C1 segment of cervical spinal cord (tissue), 14 donors: ENCODE measurements around the gene CST7.
A peak's percentile ranks its signal among the peaks of the same experiment; 100 is the strongest.

Experiments used
- DNase-seq, 14 donors: peaks; one replicate each; lab custom pipeline; 2025; lab: John Stamatoyannopoulos, UW

Gene CST7

DNA sequence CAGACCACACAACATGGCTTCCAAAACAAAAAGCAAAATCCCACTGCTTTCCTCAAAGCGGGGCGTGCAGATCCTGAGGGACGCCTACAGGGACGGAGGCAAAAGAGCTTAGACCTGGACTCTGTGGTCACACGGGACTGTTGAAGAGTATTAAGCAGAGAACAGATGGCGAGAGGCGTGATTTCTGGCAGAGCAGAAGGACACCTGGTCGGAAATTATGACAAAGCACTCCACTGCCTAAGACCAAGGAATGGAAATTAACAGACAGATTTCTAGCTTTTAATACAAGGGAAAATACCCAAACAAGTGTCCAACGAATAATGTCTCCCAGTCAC, 15.4 kb downstream of the CST7 start:
- peak in 2 of 14 donors; percentile 28 to 95 for DNase-seq

DNA sequence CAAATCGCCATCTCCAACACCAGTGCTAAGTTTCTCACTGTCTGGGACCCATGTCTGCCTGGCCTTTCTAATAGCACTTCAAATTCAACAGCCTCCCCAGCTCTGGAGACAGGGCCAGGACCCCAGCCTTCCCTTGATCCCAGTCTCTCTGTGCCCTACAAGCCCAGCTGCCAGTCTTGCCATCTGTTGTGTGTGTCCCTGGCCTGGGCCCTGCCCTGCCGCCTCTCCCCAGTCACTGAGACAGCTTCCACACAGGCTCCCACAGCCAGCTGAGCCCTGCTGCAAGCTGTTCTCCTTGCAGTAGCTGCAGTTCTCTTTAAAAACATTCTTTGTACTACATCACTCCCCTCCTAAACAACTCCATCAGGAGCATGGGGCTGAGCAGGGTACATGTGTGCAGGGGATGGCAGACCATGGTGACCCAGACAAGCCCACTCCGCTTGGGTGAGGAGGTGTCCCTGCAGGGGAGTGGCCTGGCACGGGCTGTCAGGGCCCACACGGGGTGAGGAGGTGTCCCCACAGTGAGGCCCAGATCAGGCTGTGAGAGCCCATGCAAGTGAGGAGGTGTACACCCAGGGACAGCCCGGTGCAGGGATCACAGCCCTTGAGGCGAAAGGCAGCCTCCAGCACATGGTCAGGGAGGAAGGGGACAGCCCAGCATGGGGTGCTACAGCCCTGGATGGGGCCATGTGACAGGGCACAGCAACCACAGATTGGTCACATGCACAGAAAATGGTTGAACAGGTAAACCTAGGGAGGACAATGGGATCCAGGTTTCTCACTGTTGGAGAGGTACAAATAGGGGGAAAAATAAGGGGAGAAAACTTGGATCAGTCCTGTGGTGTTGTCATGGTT, 16.2 kb downstream of the CST7 start:
- peak in 1 of 14 donors; percentile 76 for DNase-seq

DNA sequence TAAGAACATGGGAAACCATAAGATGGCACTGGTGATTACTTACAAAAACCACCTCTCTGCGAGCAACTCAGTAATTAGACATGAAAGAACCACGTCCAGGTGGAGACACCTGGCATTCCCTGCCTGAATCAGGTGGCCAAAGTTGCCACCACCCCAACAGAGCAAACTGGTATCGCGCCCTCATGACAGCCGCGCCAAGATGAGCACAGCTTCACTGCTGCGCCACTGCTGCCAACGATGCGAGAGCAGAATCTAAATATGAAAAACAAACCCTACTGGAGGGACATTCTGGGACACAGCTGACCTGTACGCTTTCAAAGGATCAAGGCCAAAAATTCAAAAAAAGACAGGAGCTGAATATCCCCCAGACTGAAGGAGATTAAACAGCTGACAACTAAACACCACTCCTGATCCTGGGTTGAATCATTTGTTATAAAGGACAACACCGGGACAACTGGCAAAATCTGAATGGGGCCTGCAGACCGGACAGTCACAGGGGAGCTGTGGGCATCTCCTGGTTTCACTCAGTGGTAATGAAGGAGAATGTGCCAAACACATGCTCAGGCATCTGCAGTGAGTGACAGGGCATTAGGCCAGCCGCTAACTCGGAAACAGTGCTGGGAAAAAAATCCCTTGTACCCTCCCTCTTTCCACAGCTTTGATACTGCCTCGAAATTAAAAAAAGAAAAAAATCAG, 17.4 kb downstream of the CST7 start:
- peak in 1 of 14 donors; percentile 43 for DNase-seq

DNA sequence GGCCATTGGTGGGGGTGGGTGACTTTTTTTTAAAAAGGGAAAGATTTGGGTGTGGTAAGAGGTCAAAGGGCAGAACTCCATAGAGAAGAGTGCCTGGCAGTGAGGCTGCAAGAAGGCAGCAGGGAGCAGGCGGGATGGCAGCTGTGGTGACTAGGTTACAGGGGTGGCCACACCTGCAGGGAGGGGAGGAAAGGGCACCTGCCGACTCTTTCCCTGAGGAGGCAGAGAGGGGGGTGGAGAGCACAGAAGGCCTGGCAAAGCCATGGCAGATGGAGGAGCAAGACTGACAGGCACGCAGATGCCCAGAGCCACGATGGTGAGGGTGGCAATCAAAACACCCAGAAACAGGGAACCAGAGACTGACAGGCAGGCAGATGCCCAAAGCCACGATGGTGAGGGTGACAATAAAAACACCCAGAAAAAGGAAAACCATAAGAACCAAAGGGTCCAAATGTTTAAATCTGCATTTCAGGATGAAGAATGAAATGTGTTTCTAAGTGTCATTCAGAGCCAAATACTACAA, 19.3 kb downstream of the CST7 start:
- DNase-seq: peak in 1 of 14 donors; percentile 27

DNA sequence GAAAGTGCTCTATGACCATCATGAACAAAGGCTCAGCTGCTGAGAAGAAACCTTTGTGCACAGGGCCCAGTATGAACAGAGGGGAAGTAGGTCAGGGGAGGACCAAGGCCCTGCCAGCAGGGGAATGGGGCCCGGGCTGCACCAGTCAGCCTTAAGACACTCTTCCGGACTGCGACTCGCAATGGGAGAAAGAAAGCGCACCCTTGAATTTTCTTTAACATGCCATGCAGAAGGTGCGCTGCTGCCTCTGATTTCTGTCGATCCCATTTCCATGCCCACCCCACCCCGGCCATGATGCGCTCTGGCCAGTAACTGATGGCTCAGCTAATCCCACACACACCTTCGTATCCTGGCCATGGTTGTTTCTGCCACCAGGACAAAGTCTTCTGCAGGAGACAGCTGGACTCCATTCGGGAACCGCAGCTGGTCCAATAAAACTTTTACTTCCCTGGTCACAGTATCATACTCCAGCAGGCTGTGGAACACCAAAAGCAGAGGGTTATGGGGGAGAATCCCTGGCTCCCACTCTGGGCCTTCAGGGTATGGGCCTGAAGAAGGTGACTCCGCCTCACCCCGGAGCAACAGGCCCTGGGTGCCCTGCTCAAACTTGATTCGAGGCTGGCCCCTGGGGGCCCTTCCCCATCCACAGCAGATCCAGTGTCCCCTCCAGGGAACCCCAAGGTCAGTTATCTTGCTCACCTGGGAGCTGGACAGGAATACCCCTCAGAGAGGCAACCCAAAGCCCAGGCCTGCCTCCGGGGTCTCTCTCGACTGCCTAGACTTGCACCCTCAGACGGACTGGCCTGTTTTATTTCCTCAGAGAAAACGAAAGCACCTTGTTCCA, 20.3 kb downstream of the CST7 start:
- no peak for DNase-seq

DNA sequence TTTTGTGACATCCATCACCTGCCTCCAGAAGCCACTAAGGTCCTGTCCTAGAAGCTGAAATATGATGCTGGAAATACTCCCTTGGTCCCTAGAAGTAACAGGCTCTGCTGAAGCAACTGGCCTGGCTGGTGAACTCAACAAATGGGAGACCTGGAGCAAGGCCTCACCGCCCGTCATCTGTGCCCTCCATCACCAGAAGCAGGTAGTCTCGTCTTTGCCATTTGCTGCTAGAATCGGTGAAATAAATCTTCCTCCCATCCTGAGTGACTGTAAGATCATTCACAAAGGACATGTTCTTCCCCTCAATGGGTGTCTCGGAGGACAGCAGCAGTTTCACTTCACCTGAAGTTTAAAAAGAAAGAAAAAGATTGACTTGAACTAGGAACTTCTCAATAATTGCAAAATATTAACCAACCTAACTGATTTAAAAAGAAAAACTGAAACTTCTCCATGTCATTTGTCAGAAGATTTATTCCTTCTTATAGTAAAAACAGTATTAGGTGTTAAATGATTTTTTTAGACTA, 21.0 kb downstream of the CST7 start:
- DNase-seq: no peak

DNA sequence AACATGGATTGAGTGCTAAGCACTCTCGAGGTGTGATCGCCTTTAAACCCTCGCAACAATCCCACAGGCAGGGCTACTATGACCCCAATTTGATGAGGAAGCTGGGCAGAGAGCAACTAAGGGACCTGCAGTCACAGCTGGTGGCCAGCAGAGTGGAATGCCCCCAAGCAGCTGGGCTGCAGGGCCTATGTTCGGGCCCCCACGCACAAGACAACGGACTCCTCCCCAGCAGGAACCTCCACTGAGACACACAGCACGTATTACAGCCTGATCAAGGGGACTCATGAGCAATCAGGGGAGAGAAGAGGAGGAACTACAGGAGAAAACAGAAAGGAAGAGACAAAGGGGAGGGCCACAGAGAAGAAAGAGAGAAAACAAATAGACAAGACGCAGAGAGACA, 21.7 kb downstream of the CST7 start:
- DNase-seq: no peak

DNA sequence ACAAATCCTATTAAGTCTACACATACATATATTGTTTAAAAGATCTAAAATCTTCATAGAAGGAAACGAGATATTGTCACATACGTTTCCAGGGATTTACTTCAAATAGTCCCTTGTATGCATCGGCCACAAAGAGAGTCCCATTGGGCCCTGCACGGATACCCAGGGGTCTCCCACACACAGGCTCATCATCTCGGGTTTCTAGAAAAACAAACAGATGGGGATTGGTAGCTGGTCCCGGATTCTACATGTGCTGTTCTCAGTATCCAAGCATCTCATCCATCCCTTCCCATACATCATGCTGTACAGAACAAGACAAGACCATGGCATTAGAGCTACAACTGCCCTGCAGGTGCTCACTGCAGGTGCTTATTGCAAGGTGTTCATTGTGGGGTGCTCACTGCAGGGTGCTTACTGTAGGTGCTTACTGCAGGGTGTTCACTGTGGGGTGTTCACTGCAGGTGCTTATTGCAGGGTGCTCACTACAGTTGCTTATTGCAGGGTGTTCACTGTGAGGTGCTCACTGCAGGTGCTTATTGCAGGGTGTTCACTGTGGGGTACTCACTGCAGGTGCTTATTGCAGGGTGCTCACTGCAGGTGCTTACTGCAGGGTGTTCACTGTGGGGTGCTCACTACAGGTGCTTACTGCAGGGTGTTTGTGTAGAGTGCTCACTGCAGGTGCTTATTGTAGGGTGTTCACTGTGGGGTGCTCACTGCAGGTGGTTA, 22.5 kb downstream of the CST7 start:
- no peak for DNase-seq

DNA sequence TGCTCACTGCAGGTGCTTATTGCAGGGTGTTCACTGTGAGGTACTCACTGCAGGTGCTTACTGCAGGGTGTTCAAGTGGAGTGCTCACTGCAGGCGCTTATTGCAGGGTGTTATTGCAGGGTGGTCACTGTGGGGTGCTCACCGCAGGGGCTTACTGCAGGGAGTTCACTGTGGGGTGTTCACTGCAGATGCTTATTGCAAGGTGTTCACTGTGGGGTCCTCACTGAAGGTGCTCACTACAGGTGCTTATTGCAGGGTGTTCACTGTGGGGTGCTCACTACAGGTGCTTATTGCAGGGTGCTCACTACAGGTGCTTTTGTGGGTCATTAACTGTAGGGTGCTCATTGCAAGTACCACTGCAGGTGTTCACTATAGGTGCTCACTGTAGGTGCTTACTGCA, 23.3 kb downstream of the CST7 start:
- DNase-seq: no peak

DNA sequence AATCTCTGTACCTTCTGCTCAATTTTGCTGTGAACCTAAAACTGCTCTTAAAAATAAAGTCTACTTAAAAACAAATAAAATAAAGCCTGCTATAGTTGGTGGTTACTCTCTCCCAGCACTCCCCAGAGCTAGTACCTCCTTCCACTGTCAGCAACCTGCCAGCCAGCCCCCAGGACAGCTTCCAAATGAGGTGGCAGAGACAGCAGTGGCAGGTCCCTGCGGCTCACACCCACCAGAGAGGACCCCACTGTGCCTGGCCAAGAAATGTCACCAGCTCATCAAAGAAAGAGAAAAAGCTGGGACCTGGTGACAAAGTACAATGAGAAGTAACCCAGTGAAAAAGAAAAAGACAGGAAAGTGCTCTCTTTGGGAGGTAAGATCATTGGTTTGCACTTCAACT, 28.3 kb downstream of the CST7 start:
- DNase-seq: no peak

DNA sequence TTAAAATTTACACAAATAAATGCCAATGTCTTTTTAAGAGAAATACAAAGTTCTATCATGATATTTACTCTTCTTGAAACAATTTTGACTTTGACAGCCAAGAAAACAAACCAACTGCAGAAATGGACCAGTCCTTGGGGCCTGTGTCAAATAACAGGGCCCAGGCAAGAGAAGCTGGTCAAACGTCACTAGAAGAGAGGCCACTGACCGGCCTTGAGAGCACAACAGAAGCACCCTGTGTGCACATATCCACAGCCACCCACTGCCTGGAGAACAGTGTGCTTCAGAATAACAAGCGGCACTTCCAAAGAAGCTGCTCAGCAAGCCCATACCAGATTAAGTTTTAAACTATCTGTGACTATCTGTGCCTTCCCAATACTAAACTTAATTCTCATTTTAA, 28.7 kb downstream of the CST7 start:
- DNase-seq: peak in 1 of 14 donors; percentile 32

DNA sequence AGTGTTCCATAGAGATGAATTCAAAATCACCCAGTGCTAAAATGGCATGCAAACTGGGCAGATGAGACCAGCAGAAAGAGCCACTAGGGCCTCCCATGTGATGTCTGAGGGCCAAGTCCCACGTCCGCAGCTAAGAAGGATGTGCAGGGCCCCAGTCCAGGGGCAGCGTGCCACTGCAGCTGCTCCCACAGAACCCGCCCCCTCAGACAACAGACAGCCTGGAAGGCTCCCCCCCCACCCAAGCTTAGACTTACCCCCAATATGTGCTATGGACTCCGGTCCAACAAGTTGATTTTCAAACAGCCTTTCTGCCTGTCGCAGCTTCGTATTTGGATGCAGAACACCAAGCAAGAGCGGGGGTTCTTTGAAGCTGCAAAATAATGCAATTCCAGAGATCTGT, 29.4 kb downstream of the CST7 start:
- DNase-seq: peak in 6 of 14 donors; percentile 19 to 54 (median 48)

DNA sequence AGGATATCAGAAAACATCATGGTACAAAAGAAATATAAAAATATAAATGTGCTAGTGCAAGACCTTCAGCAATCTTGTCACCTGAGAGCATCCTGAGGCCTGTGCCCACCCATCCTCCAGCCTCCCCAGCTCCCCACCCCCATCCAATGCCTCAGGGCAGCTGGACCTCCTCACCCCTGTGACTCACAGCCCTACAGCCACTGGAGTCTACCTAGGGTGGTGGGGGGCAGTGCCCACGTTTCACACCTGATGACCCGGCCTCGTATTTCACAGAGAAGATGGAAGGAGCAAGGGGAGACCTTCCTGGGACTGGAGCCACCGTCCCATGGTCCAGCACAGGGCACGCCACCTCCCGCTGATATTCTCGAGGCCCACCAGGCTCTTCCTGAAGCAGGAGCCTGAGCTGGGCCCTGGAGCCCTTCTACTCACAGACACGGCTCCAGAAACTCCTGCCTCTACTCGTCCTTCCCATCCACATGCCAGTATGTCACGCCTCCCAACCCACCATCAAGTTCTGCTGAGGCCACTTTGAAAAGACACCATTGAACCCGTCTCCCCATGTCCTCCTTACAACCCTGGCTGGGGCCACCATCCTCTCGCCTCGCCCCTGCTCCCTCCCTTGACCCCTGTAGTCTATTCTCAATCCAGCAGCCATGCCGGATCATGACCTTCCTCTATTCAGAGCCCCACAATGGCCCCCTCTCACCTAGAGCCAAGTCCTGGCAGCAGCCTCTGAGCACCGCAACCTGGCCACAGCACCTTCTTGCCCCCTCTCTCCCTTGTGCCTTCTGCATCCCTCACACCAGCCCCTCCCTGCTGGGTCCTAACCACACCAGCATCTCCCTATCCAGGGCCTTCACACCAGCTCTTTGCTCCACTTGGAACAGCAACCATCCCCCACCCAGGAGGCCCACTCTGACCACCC, 30.2 kb downstream of the CST7 start:
- no peak for DNase-seq

DNA sequence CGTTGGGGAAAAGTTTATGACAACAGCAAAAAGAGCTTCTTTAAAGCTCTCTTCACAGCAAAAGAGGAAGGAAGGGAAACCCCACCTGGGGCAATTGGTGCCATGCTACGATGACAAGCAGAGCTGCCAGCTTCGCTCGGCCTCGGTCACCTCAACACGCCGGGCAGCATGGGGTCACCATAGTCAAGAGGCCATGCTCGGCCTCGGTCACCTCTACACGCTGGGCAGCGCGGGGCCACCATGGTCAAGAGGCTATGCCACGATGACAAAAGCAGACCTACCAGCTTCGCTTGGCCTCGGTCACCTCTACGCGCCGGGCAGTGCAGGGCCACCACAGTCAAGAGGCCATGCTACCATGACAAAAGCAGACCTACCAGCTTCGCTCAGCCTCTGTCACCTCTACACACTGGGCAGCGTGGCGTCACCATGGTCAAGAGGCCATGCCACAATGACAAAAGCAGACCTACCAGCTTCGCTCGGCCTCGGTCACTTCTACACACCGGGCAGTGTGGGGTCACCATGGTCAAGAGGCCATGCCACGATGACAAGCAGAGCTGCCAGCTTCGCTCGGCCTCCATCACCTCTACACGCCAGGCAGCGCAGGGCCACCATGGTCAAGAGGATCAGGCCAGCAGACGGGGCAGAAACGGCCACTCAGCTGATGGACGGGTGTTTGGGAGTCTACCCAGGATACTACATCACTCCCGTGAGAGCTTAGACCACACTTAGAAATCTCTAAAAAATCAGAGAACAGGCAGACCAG, 31.4 kb downstream of the CST7 start:
- DNase-seq: no peak

DNA sequence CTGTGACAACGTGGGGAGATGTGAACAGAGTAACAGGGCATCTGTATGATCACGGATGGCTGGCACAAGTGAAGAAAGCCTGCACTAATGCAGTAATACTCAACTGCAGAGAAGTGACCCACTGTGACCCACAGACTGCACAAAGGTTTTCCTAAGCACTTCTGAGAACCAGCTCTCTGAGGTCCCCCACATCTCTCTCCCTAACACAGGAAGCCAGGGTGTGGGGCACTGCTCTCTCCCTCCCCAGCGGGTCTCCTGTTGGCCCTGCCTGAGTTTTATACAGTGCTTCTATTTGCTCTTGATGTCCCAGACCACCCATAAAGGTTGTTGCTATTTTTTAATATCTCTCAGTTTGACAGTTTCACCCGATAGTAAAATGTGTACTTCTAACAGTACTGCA, 32.2 kb downstream of the CST7 start:
- no peak for DNase-seq

DNA sequence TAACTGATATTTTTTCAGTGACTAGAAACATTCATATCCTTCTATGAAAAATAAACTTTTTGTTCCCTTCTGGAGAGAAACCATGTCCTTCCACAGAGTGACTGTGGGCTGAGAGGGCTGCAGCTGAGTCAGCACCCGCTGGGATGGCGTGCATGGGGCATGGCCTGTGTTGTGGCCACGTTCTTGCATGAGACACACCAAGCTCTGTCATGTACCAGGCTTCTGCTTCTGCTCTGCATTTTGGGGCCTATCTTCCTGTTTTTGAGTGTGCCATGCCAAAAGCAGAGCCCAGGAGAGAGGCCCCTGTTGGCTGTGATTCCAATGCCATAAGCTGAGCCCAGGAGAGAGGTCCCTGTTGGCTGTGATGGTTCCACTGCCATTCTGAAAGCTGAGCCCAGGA, 32.7 kb downstream of the CST7 start:
- peak in 4 of 14 donors; percentile 40 to 58 (median 50) for DNase-seq

DNA sequence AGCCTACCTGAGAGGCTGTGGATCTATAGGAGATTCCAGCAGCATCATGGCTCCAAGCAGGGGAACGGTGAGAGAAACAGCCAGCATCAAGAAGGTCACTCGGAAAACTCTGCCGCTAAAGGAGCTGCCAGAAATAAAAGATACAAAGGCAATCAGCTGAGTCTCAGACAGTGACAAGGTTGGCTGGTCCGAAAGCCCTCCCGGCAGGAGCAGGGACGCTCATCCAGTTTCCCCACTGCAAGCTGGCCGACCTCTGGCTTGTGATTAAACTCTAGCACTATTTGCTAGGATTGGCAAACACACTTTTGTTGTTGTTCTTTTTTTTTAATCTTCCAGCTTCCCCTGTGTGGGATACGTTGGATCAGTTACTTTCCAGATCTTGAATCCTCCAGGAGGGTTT, 34.8 kb downstream of the CST7 start:
- DNase-seq: no peak

DNA sequence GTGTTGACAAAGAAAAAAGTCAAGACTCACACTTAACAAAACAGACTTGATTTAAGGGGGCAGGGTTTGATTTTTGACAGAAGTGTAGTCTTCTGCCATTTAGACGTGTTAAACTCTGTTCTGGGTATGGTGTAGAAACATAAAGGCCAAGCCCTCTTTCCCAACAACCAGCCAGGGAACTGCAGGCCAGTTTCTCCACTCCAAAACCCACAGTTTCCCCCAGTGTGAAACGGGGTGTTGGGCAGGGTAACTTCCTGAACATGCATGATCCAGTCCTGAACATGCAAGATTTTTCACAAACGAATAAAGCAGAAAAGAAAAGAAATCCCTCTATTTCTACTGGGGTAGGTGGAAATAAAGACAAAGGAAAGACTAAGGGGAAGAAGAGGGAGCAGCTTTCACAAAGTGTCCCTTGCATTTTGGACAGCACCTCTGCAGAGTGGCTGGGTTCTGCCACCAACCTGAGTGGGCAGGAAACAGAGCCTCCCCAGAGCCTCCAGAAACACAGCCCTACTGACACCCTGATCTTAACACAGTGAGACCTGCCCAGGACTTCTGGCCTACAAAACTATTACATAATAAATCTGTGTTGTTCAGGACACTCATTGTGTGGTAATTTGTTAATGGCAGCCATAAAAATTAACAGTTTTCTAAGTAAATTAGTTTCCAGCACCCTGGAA, 36.0 kb downstream of the CST7 start:
- DNase-seq: no peak

DNA sequence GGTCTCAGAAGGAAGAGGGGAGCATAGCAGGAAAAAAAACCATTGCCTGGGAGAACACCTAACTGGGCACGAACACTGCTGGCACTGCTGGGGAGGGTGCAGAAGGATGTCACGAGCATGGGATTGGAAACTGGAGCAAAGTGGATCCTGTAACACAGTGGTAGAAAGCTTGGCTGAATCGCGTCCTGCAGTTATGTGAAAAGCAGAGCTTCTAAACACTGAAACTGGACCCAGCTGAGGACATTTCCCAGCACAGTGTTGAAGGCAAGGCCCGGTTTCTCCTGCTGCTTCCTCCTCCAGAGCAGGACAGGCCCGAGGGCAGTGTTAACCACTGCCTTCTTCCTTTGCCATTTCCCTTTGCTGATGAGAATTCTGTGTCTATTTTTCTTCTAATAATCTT, 36.7 kb downstream of the CST7 start:
- DNase-seq: no peak
